Stomach (tissue), 9 donors: ENCODE results near the gene SPATA32. TPM values are rescaled to one million over a fixed set of nuclear protein-coding genes. Genes with fewer than 3 reads are reported as not detected.
A peak's percentile ranks its signal among the peaks of the same experiment; 100 is the strongest.

Experiments used
- DNase-seq, 2 donors: peaks; one replicate each; pipeline versions ENCODE4 v3.0.0 to v3.0.0-alpha.2; 2013 to 2019
- H3K27ac ChIP-seq, 5 donors: fragments of 200-600 bp in 4 of 5; sonication (generic) in 4 of 5; one replicate each; pipeline ENCODE4 v1.5.1; 2013 to 2019; ENCODE audit warnings: mild to moderate bottlenecking in 1 of 5, moderate library complexity in 1 of 5
- H3K27me3 ChIP-seq, 3 donors: fragments of 200-600 bp; sonication (generic); one replicate each; pipeline ENCODE4 v1.5.1; 2017 to 2019; ENCODE audit warnings: mixed run types in 1 of 3
- H3K36me3 ChIP-seq, 4 donors: fragments of 200-600 bp; sonication (generic); 1 replicate in 3 of 4; 2 replicates in 1 of 4; pipeline ENCODE4 v1.5.1; 2016 to 2019
- H3K4me1 ChIP-seq, 4 donors: fragments of 200-600 bp; sonication (generic); one replicate each; pipeline ENCODE4 v1.5.1; 2016 to 2019
- H3K4me3 ChIP-seq, 4 donors: fragments of 200-600 bp; sonication (generic) in 3 of 4; one replicate each; pipeline ENCODE4 v1.5.1; 2016 to 2019; ENCODE audit warnings: mild to moderate bottlenecking in 1 of 4
- H3K9me3 ChIP-seq, 4 donors: fragments of 200-600 bp; sonication (generic); one replicate each; pipeline ENCODE4 v1.5.1; 2016 to 2019
- CTCF ChIP-seq, 7 experiments: fragments of 450-650 bp in 4 of 7; fragments of 200-600 bp in 3 of 7; sonication (generic) in 3 of 7; IDR thresholded peaks; one replicate each; pipeline ENCODE4 v1.5.1; 2016 to 2019; ENCODE audit warnings: antibody characterized with exemption in 7 of 7, control low read depth in 2 of 7, mild to moderate bottlenecking in 1 of 7
- EP300 ChIP-seq: sonication (generic); formaldehyde crosslinking; IDR thresholded peaks from one replicate; pipeline ENCODE4 v1.6.1; 2017; ENCODE audit warnings: antibody characterized with exemption
- POLR2A ChIP-seq, 4 donors: fragments of 450-650 bp; IDR thresholded peaks; one replicate each; pipeline ENCODE4 v1.6.1; 2016; ENCODE audit warnings: antibody characterized with exemption in 4 of 4, control low read depth in 2 of 4, mild to moderate bottlenecking in 1 of 4, moderate library complexity in 1 of 4
- POLR2AphosphoS5 ChIP-seq, 3 donors: sonication (generic); formaldehyde crosslinking; IDR thresholded peaks; one replicate each; pipeline ENCODE4 v1.6.1; 2016; ENCODE audit warnings: antibody characterized with exemption in 3 of 3
- WGBS, 5 donors: extraction: QIAGEN DNeasy Blood & Tissue Kit in 3 of 5; methylation state at CpG; one replicate each; pipeline versions ENCODE4 v1.1.5 to v1.1.7; 2013 to 2018; 5-methylcytosine and 5-hydroxymethylcytosine counted together
- intact Hi-C: fragments of 100-400 bp; cut with DNase I; formaldehyde crosslinking; loops from one replicate; pipeline ENCODE4 v1.15.1; 2023; ENCODE audit warnings: low total_unique reads
- polyA plus RNA-seq, 3 donors: library from polyadenylated mRNA; stranded (reverse); fragments of 200-250 nt; gene quantifications; one replicate each; pipeline ENCODE4 v1.2.3, GENCODE V29; 2013
- total RNA-seq, 5 donors: library from RNA; depleted of rRNA; stranded (reverse); fragments of >200 nt; gene quantifications; one replicate each; pipeline versions ENCODE4 v1.1.0 to v1.2.3, GENCODE V29; 2014 to 2016
- donor health status: healthy with polysubstance abuse.
- donor health status: Bipolar disorder and iron deficiency.
- donor health status: healthy.

Gene SPATA32
- total and polyA plus RNA-seq, 8 donors: not detected

GRCh38 chr17:45244725-45245656, 16.9 kb downstream of the SPATA32 start:
- intact Hi-C loops: no loop called here
- Histone ChIP-seq H3K4me3 (no peak overlapping the region), H3K27ac (no peak overlapping the region), H3K27me3 (peaks cover 0 to 22% (median 9%) of the 10 kb centered on the region in 3 donors), H3K4me1 (peaks cover 19 to 63% (median 40%) of the 10 kb centered on the region in 4 donors), H3K9me3 (no peaks in the 10 kb centered on the region), H3K36me3 (peaks cover 3 to 68% (median 52%) of the 10 kb centered on the region in 4 donors)
- no peak for DNase-seq
- TF ChIP-seq EP300 (no peak), POLR2AphosphoS5 (IDR thresholded peaks at IDR 0.05) (no peak)
- 86 to 90% (median 88%) methylated on average over 20 to 21 of the region's 21 CpGs for WGBS, 5 donors

- intact Hi-C loops: no loop called here
- WGBS, 5 donors: 31 to 83% (median 40%) methylated on average over 1 to 18 of the region's 18 CpGs
- DNase-seq: peak; percentile 80 to 82
Observed at GRCh38 chr17:45243750-45244149, 18.1 kb downstream of the SPATA32 start.

GRCh38 chr17:45242029-45242414, 19.9 kb downstream of the SPATA32 start:
- peaks cover 0 to 44% (median 9%) of the 10 kb centered on the region in 3 donors for H3K27me3 ChIP-seq
- no peaks in the 10 kb centered on the region for H3K9me3 ChIP-seq
- H3K4me1 ChIP-seq: peaks cover 18 to 45% (median 26%) of the 10 kb centered on the region in 4 donors
- peaks cover 3 to 95% (median 63%) of the 10 kb centered on the region in 4 donors for H3K36me3 ChIP-seq
- 27 to 63% (median 31%) methylated on average over 1 to 18 of the region's 18 CpGs; no CpG with 5 or more reads in 1 of the 5 donors for WGBS, 5 donors
- no peak for TF ChIP-seq CTCF (IDR thresholded peaks at IDR 0.05)
- TF ChIP-seq EP300: no peak
- no peak for TF ChIP-seq POLR2A (IDR thresholded peaks at IDR 0.05)
- TF ChIP-seq POLR2AphosphoS5 (IDR thresholded peaks at IDR 0.05): no peak
- no peak for DNase-seq
- H3K4me3 ChIP-seq: peak overlapping the region; percentile 23 to 41 (median 32)
- H3K27ac ChIP-seq: peak overlapping the region in 1 of 5 donors; percentile 17
- intact Hi-C loops: no loop called here

More at GRCh38 chr17:45243750-45244149, 18.1 kb downstream of the SPATA32 start:
- H3K9me3 ChIP-seq: no peaks in the 10 kb centered on the region
- peaks cover 3 to 77% (median 55%) of the 10 kb centered on the region in 4 donors for H3K36me3 ChIP-seq
- peaks cover 19 to 62% (median 40%) of the 10 kb centered on the region in 4 donors for H3K4me1 ChIP-seq
- peak in 2 of 3 donors; percentile 50 to 72 for TF ChIP-seq POLR2AphosphoS5 (IDR thresholded peaks at IDR 0.05)
- TF ChIP-seq EP300: no peak
- H3K27ac ChIP-seq: no peak overlapping the region
- H3K4me3 ChIP-seq: no peak overlapping the region
- H3K27me3 ChIP-seq: peaks cover 0 to 33% (median 9%) of the 10 kb centered on the region in 3 donors

- Histone ChIP-seq H3K36me3 (peaks cover 3 to 94% (median 63%) of the 10 kb centered on the region in 4 donors), H3K27ac (peak overlapping the region in 1 of 5 donors; percentile 17), H3K4me3 (peak overlapping the region; percentile 23 to 41 (median 32)), H3K27me3 (peaks cover 0 to 44% (median 9%) of the 10 kb centered on the region in 3 donors), H3K4me1 (peaks cover 12 to 39% (median 20%) of the 10 kb centered on the region in 4 donors), H3K9me3 (no peaks in the 10 kb centered on the region)
- 15 to 56% (median 26%) methylated on average over 22 to 62 of the region's 62 CpGs for WGBS, 5 donors
- intact Hi-C loops: no loop called here
- DNase-seq: peak; percentile 60 to 91
- TF ChIP-seq POLR2AphosphoS5 (IDR thresholded peaks at IDR 0.05) (no peak), EP300 (no peak), POLR2A (IDR thresholded peaks at IDR 0.05) (no peak), CTCF (IDR thresholded peaks at IDR 0.05) (no peak)
Observed at GRCh38 chr17:45241328-45242028, 20.4 kb downstream of the SPATA32 start.

- Histone ChIP-seq H3K27ac (no peak overlapping the region), H3K9me3 (no peaks in the 10 kb centered on the region), H3K4me3 (peak overlapping the region in 3 of 4 donors; percentile 31 to 41 (median 34)), H3K36me3 (peaks cover 3 to 94% (median 58%) of the 10 kb centered on the region in 4 donors), H3K4me1 (peaks cover 10 to 34% (median 16%) of the 10 kb centered on the region in 4 donors), H3K27me3 (peaks cover 0 to 49% (median 9%) of the 10 kb centered on the region in 3 donors)
- intact Hi-C loops: no loop called here
- TF ChIP-seq POLR2AphosphoS5 (IDR thresholded peaks at IDR 0.05) (no peak), POLR2A (IDR thresholded peaks at IDR 0.05) (no peak), EP300 (no peak), CTCF (IDR thresholded peaks at IDR 0.05) (no peak)
- 21 to 64% (median 38%) methylated on average over 14 to 21 of the region's 21 CpGs for WGBS, 5 donors
- peak in 1 of 2 donors; percentile 71 for DNase-seq
Observed at GRCh38 chr17:45240905-45241327, 21.0 kb downstream of the SPATA32 start.
